NT2/D1 (cell line): Measurements from ENCODE around the gene LRCH3.

Experiments used
- SUZ12 ChIP-seq: IDR thresholded peaks from 2 replicates; pipeline ENCODE4 v1.6.1; 2011; ENCODE audit not compliant: insufficient read length, insufficient read depth; ENCODE audit errors: extremely low read depth
- YY1 ChIP-seq: IDR thresholded peaks from 2 replicates; pipeline ENCODE4 v1.6.1; 2011; ENCODE audit not compliant: insufficient read length, insufficient read depth
- ZNF274 ChIP-seq: IDR thresholded peaks from 2 replicates; pipeline ENCODE4 v1.6.1; 2011; ENCODE audit warnings: mild to moderate bottlenecking, low read depth, low read length

- TF ChIP-seq ZNF274 = no peak
- no peak for TF ChIP-seq YY1
- TF ChIP-seq SUZ12 = no peak
Measured at GRCh38 chr3:197787412-197787811, 3.6 kb upstream of the LRCH3 start.
